PC-9 (cell line): ENCODE measurements around the gene SERPINH1. TPM values are rescaled to one million over a fixed set of nuclear protein-coding genes. Genes with fewer than 3 reads are reported as not detected.

Source experiments
- BruUV-seq: library from RNA; stranded (reverse); fragments of 400-500 nt; replicated peaks from 2 replicates; lab custom pipeline; 2021; lab: Mats Ljungman, UMichigan
- CTCF ChIA-PET: fragments of 300-600 bp; sonication (Branson Sonifier 250); formaldehyde crosslinking; loops from one replicate; lab custom pipeline; 2022; ENCODE audit warnings: antibody characterized with exemption; lab: Charles Lee
- POLR2A ChIA-PET: fragments of 300-600 bp; sonication (Branson Sonifier 250); formaldehyde crosslinking; loops from one replicate; lab custom pipeline; 2022; ENCODE audit warnings: antibody characterized with exemption; ENCODE audit not compliant: unreplicated experiment; lab: Charles Lee
- DNase-seq, 2 experiments: peaks; one replicate each; pipeline versions ENCODE4 v3.0.0 to v3.0.0-alpha.2; 2015 to 2022; ENCODE audit warnings: mixed read lengths in 1 of 2
- H2AFZ ChIP-seq: fragments of 200-600 bp; sonication (generic); 2 replicates; pipeline ENCODE4 v1.8.1; 2017; ENCODE audit warnings: antibody characterized with exemption
- H3F3A ChIP-seq: fragments of 200-600 bp; sonication (generic); 2 replicates; pipeline ENCODE4 v1.8.1; 2017; ENCODE audit warnings: antibody characterized with exemption, mild to moderate bottlenecking, low read depth; ENCODE audit not compliant: insufficient read depth
- H3K27ac ChIP-seq: fragments of 200-600 bp; sonication (generic); 2 replicates; pipeline ENCODE4 v1.6.1; 2016; ENCODE audit warnings: mixed run types
- H3K27me3 ChIP-seq: fragments of 200-600 bp; sonication (generic); 2 replicates; pipeline ENCODE4 v1.6.1; 2016; ENCODE audit warnings: low read depth, mixed run types; ENCODE audit not compliant: insufficient read depth
- H3K36me3 ChIP-seq: fragments of 200-600 bp; sonication (generic); 2 replicates; pipeline ENCODE4 v1.6.1; 2016; ENCODE audit warnings: low read depth, mixed run types
- H3K4me1 ChIP-seq: fragments of 200-600 bp; sonication (generic); replicated peaks from 2 replicates; pipeline ENCODE4 v1.6.1; 2016; ENCODE audit warnings: mixed run types; ENCODE audit not compliant: insufficient read depth
- H3K4me2 ChIP-seq: fragments of 200-600 bp; sonication (generic); 2 replicates; pipeline ENCODE4 v1.6.1; 2017; ENCODE audit warnings: mixed run types
- H3K4me3 ChIP-seq: fragments of 200-600 bp; sonication (generic); 2 replicates; pipeline ENCODE4 v1.6.1; 2016; ENCODE audit warnings: mixed run types
- H3K79me2 ChIP-seq: fragments of 200-600 bp; sonication (generic); 2 replicates; pipeline ENCODE4 v1.6.1; 2017; ENCODE audit warnings: low read depth, mixed run types
- H3K9me2 ChIP-seq: fragments of 200-600 bp; sonication (generic); 2 replicates; pipeline ENCODE4 v1.8.1; 2017; ENCODE audit warnings: mild to moderate bottlenecking; ENCODE audit not compliant: insufficient read depth
- H3K9me3 ChIP-seq: fragments of 200-600 bp; sonication (generic); 2 replicates; pipeline ENCODE4 v1.8.1; 2016; ENCODE audit warnings: low read depth; ENCODE audit not compliant: insufficient read depth
- H4K20me1 ChIP-seq: fragments of 200-600 bp; sonication (generic); 2 replicates; pipeline ENCODE4 v1.8.1; 2017; ENCODE audit not compliant: insufficient read depth
- CTCF ChIP-seq: fragments of 200-600 bp; sonication (generic); conservative IDR thresholded peaks from 2 replicates; pipeline ENCODE4 v1.6.1; 2017; ENCODE audit warnings: mixed run types, antibody characterized with exemption, mild to moderate bottlenecking, moderate library complexity
- EZH2 ChIP-seq: fragments of 200-600 bp; sonication (generic); IDR thresholded peaks from 2 replicates; pipeline ENCODE4 v1.8.0; 2017; ENCODE audit warnings: antibody characterized with exemption, low read depth
- intact Hi-C: fragments of 100-400 bp; cut with micrococcal nuclease; formaldehyde crosslinking; loops from one replicate; pipeline ENCODE4 v1.10.0; 2022; ENCODE audit not compliant: unreplicated experiment
- total RNA-seq: library from RNA; stranded (reverse); gene quantifications from 2 replicates; pipeline ENCODE4 v1.2.3, GENCODE V29; 2021

Gene SERPINH1
- total RNA-seq, 1 experiment from 2014 or later: 152 TPM

- Histone ChIP-seq H3K9me2 (no peaks in the 10 kb centered on the region), H4K20me1 (no peaks in the 10 kb centered on the region), H3K79me2 (no peaks in the 10 kb centered on the region), H3K4me3 (no peak overlapping the region), H3K4me1 (peaks cover 7% of the 10 kb centered on the region), H3K27ac (no peak overlapping the region), H2AFZ (no peak overlapping the region), H3K4me2 (no peak overlapping the region), H3K36me3 (no peaks in the 10 kb centered on the region), H3K9me3 (no peaks in the 10 kb centered on the region), H3K27me3 (no peaks in the 10 kb centered on the region), H3F3A (no peaks in the 10 kb centered on the region; the same call in 1 of the 2 replicates)
- intact Hi-C loops: no loop called here
- no TSS peak for BruUV-seq
- TF ChIP-seq EZH2 (no peak), CTCF (no peak)
- ChIA-PET POLR2A (no interaction called here), CTCF (no interaction called here)
- DNase-seq: no peak
Observed at GRCh38 chr11:75586395-75586794, 24.3 kb downstream of the SERPINH1 start.

- no peak overlapping the region for H3K27ac ChIP-seq
- H3F3A ChIP-seq: no peaks in the 10 kb centered on the region; the same call in 1 of the 2 replicates
- H3K36me3 ChIP-seq: no peaks in the 10 kb centered on the region
- no peak for TF ChIP-seq EZH2
- no peak for TF ChIP-seq CTCF
- H4K20me1 ChIP-seq: no peaks in the 10 kb centered on the region
- no peak overlapping the region for H3K4me3 ChIP-seq
- no peaks in the 10 kb centered on the region for H3K9me3 ChIP-seq
- no peaks in the 10 kb centered on the region for H3K4me1 ChIP-seq
- no peaks in the 10 kb centered on the region for H3K9me2 ChIP-seq
- ChIA-PET CTCF (no interaction called here), POLR2A (no interaction called here)
- H2AFZ ChIP-seq: no peak overlapping the region
- H3K27me3 ChIP-seq: no peaks in the 10 kb centered on the region
- intact Hi-C loops: no loop called here
- no peak for DNase-seq
- BruUV-seq: no TSS peak
- H3K79me2 ChIP-seq: no peaks in the 10 kb centered on the region
- H3K4me2 ChIP-seq: no peak overlapping the region
Observed at GRCh38 chr11:75588051-75588481, 26.0 kb downstream of the SERPINH1 start.

- H3K36me3 ChIP-seq: no peaks in the 10 kb centered on the region
- H3F3A ChIP-seq: no peaks in the 10 kb centered on the region; the same call in 1 of the 2 replicates
- H3K4me1 ChIP-seq: no peaks in the 10 kb centered on the region
- H4K20me1 ChIP-seq: no peaks in the 10 kb centered on the region
- H3K4me2 ChIP-seq: no peak overlapping the region
- BruUV-seq: no TSS peak
- no peak overlapping the region for H3K4me3 ChIP-seq
- DNase-seq: no peak
- no peak overlapping the region for H3K27ac ChIP-seq
- no peaks in the 10 kb centered on the region for H3K9me2 ChIP-seq
- H3K9me3 ChIP-seq: no peaks in the 10 kb centered on the region
- no peak overlapping the region for H2AFZ ChIP-seq
- H3K79me2 ChIP-seq: no peaks in the 10 kb centered on the region
- TF ChIP-seq EZH2: no peak
- no peak for TF ChIP-seq CTCF
- POLR2A ChIA-PET: no interaction called here
- H3K27me3 ChIP-seq: no peaks in the 10 kb centered on the region
- intact Hi-C loops: no loop called here
- CTCF ChIA-PET: no interaction called here
Observed at GRCh38 chr11:75589051-75589450, 27.0 kb downstream of the SERPINH1 start.
